ENCODE results near the gene BGN. TPM values are rescaled to one million over a fixed set of nuclear protein-coding genes. Genes with fewer than 3 reads are reported as not detected.

The BGN gene
- total RNA-seq, 1 donor from 2014 or later = 0.56 TPM

DNA sequence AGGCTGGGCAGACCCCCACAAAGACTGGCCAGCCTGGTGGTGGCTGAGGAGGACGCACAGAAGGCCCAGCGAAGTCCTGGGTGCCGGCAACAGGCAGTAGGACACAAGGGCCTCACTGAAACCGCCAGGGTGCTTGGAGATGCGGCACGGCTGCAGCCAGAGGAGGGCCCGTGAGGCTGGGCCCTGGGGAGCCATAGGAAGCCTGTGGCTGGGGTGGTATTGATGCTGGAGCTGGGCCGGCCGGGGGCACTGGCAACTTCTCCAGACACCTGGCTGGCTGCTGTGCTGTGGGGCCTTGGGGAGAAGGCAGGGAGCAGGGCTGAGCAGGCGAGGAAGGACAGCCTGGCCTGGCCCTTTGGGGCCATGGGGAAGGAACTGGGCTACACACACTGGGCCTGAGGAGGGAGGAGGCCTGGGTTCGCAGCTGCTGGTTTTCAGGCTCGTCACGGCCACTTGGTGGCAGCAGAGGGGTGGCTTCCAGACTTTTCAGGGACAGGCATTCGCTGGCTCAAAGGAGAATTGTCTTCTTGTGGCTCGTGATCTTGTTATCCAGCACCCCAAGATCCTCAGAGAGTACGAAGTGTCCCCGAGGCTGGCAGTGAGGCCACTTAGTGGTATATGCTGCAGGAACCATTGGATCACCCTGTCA is 59.9 kb downstream of the BGN start:
- H3K9me3 Mint-ChIP-seq (ENCODE audit: unreplicated experiment) = peaks cover 3% of the 10 kb centered on the region
- H3K27ac Mint-ChIP-seq (ENCODE audit: unreplicated experiment) = no peak overlapping the region
- H3K4me1 Mint-ChIP-seq (ENCODE audit: low read depth, unreplicated experiment) = peaks cover 10% of the 10 kb centered on the region
- H3K27me3 Mint-ChIP-seq (ENCODE audit: unreplicated experiment) = no peaks in the 10 kb centered on the region
- H3K4me3 Mint-ChIP-seq (ENCODE audit: unreplicated experiment) = no peak overlapping the region
- DNase-seq = peak; percentile 75
- no peaks in the 10 kb centered on the region for H3K36me3 Mint-ChIP-seq (ENCODE audit: unreplicated experiment)
- TF ChIP-seq, protein P1, sequence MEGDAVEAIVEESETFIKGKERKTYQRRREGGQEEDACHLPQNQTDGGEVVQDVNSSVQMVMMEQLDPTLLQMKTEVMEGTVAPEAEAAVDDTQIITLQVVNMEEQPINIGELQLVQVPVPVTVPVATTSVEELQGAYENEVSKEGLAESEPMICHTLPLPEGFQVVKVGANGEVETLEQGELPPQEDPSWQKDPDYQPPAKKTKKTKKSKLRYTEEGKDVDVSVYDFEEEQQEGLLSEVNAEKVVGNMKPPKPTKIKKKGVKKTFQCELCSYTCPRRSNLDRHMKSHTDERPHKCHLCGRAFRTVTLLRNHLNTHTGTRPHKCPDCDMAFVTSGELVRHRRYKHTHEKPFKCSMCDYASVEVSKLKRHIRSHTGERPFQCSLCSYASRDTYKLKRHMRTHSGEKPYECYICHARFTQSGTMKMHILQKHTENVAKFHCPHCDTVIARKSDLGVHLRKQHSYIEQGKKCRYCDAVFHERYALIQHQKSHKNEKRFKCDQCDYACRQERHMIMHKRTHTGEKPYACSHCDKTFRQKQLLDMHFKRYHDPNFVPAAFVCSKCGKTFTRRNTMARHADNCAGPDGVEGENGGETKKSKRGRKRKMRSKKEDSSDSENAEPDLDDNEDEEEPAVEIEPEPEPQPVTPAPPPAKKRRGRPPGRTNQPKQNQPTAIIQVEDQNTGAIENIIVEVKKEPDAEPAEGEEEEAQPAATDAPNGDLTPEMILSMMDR (IDR thresholded peaks at IDR 0.05; ENCODE audit: partially characterized antibody, unreplicated experiment) = peak; percentile 65

DNA sequence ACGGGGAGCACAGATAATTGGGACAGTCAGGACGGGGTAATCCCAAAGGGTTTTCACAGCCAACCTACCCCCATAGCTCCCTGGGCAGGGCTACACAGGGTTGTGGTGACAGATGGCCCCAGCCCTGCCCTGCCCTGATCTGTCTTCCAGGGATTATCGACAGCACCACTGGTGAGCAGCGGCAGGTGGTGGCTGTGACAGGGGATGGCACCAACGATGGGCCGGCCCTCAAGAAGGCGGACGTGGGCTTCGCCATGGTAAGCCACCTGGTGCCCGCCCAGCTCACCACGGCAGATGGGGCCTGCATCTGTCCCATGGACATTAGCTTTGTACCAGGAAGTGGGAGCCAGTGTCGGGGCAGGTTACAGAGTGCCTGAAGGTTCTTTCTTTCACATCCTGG is 62.0 kb downstream of the BGN start:
- H3K9me3 Mint-ChIP-seq (ENCODE audit: unreplicated experiment) = peaks cover 8% of the 10 kb centered on the region
- H3K4me3 Mint-ChIP-seq (ENCODE audit: unreplicated experiment) = no peak overlapping the region
- peak; percentile 31 for DNase-seq
- peak overlapping the region; percentile 22 for H3K27ac Mint-ChIP-seq (ENCODE audit: unreplicated experiment)
- H3K27me3 Mint-ChIP-seq (ENCODE audit: unreplicated experiment) = peaks cover 1% of the 10 kb centered on the region
- TF ChIP-seq, protein P1 (IDR thresholded peaks at IDR 0.05; ENCODE audit: partially characterized antibody, unreplicated experiment) = no peak
- H3K4me1 Mint-ChIP-seq (ENCODE audit: low read depth, unreplicated experiment) = peaks cover 10% of the 10 kb centered on the region
- no peaks in the 10 kb centered on the region for H3K36me3 Mint-ChIP-seq (ENCODE audit: unreplicated experiment)

GRCh38 chrX:153557618-153558355 is 63.0 kb downstream of the BGN start:
- peaks cover 8% of the 10 kb centered on the region for H3K9me3 Mint-ChIP-seq (ENCODE audit: unreplicated experiment)
- no peaks in the 10 kb centered on the region for H3K36me3 Mint-ChIP-seq (ENCODE audit: unreplicated experiment)
- no peak overlapping the region for H3K4me3 Mint-ChIP-seq (ENCODE audit: unreplicated experiment)

More at GRCh38 chrX:153557618-153558355, 63.0 kb downstream of the BGN start:
- H3K27ac Mint-ChIP-seq (ENCODE audit: unreplicated experiment) = no peak overlapping the region
- DNase-seq = no peak
- peaks cover 1% of the 10 kb centered on the region for H3K27me3 Mint-ChIP-seq (ENCODE audit: unreplicated experiment)
- peaks cover 10% of the 10 kb centered on the region for H3K4me1 Mint-ChIP-seq (ENCODE audit: low read depth, unreplicated experiment)
- TF ChIP-seq, protein P1 (IDR thresholded peaks at IDR 0.05; ENCODE audit: partially characterized antibody, unreplicated experiment) = no peak

Other genes with a start within 250 kb of the BGN start
- not detected for gene PNMA6F, start 173.2 kb upstream of the BGN start, total RNA-seq (ENCODE audit: unreplicated experiment)
- 8.5 TPM for gene ZNF275, start 160.8 kb upstream of the BGN start, total RNA-seq (ENCODE audit: unreplicated experiment)
- gene PNMA6E, start 93.6 kb upstream of the BGN start, total RNA-seq (ENCODE audit: unreplicated experiment) = not detected
- 0.07 TPM for gene ZFP92, start 83.5 kb upstream of the BGN start, total RNA-seq (ENCODE audit: unreplicated experiment)
- gene TREX2, start 48.9 kb upstream of the BGN start, total RNA-seq (ENCODE audit: unreplicated experiment) = 0.29 TPM
- gene HAUS7, start 24.4 kb upstream of the BGN start, total RNA-seq (ENCODE audit: unreplicated experiment) = 24.6 TPM
- gene ATP2B3, start 22.7 kb downstream of the BGN start, total RNA-seq (ENCODE audit: unreplicated experiment) = 68.0 TPM
- 28.9 TPM for gene CCNQ, start 104.2 kb downstream of the BGN start, total RNA-seq (ENCODE audit: unreplicated experiment)
- 0.61 TPM for gene DUSP9, start 152.2 kb downstream of the BGN start, total RNA-seq (ENCODE audit: unreplicated experiment)
- 4.3 TPM for gene PNCK, start 178.8 kb downstream of the BGN start, total RNA-seq (ENCODE audit: unreplicated experiment)
- gene SLC6A8, start 192.9 kb downstream of the BGN start, total RNA-seq (ENCODE audit: unreplicated experiment) = 108 TPM
- gene BCAP31, start 229.4 kb downstream of the BGN start, total RNA-seq (ENCODE audit: unreplicated experiment) = 155 TPM
- gene ABCD1, start 229.9 kb downstream of the BGN start, total RNA-seq (ENCODE audit: unreplicated experiment) = 13.5 TPM

All from glutamatergic neuron (in vitro differentiated cells).